ENCODE data around the gene SKIC2. TPM values are rescaled to one million over a fixed set of nuclear protein-coding genes. Genes with fewer than 3 reads are reported as not detected.

SKIC2 gene
- total and polyA plus RNA-seq, 2 of the 8 experiments (the other 6 are each of a cell fraction or from before 2014, with no cell fraction given) = 42.1 to 59.7 TPM

GRCh38 chr6:31954511-31954910 is 4.5 kb upstream of the SKIC2 start:
- POLR2A ChIA-PET (ENCODE audit: partially characterized antibody) = interaction anchor here (0.8 to 16.4 kb wide), 2 partner anchors 10 to 14 kb away, joined by 3 to 279 read pairs; partner anchors contain the start of gene DXO
- peaks cover 5% of the 10 kb centered on the region for H3K79me1 ChIP-seq (ENCODE audit: low read depth, low read length)
- TF ChIP-seq TEAD4 (IDR thresholded peaks at IDR 0.05; ENCODE audit: low read depth, low read length) (no peak), ATF3 (IDR thresholded peaks at IDR 0.05; ENCODE audit: insufficient read depth, low read depth, low read length) (no peak), RNF2 (IDR thresholded peaks at IDR 0.05; ENCODE audit: borderline replicate concordance, low read depth, low read length, missing control alignments, poor library complexity, severe bottlenecking) (no peak), TAF1 (IDR thresholded peaks at IDR 0.05; ENCODE audit: low read depth, low read length) (no peak), SRF (IDR thresholded peaks at IDR 0.05; ENCODE audit: low read depth, low read length) (no peak), SIN3A (conservative IDR thresholded peaks at IDR 0.05 in 1 of 2, IDR thresholded peaks at IDR 0.05 in 1 of 2; ENCODE audit: low read depth in 1 of 2, low read length in 2 of 2) (no peak), TBP (IDR thresholded peaks at IDR 0.05; ENCODE audit: low read depth, low read length) (no peak), SUZ12 (IDR thresholded peaks at IDR 0.05; ENCODE audit: low read length) (no peak), TCF12 (IDR thresholded peaks at IDR 0.05; ENCODE audit: low read depth, low read length) (no peak), HDAC2 (IDR thresholded peaks at IDR 0.05; ENCODE audit: borderline replicate concordance in 1 of 2, low read depth in 2 of 2, low read length in 2 of 2) (no peak), KDM5A (IDR thresholded peaks at IDR 0.05; ENCODE audit: low read length) (no peak)

More at GRCh38 chr6:31954511-31954910, 4.5 kb upstream of the SKIC2 start:
- H2BK20ac ChIP-seq (ENCODE audit: low read length) = no peak overlapping the region
- no peak overlapping the region for H2AK5ac ChIP-seq (ENCODE audit: low read depth, low read length)
- no peak overlapping the region for H2BK5ac ChIP-seq (ENCODE audit: low read depth, low read length)
- H3K14ac ChIP-seq (ENCODE audit: insufficient read length) = no peak overlapping the region
- peaks cover 0 to 6% (median 3%) of the 10 kb centered on the region in 4 experiments; a peak in 2 of 7 replicates for H3K4me1 ChIP-seq (replicated peaks in 1 of 4; ENCODE audit: control insufficient read depth in 3 of 4, insufficient read depth in 4 of 4, low read length in 3 of 4)
- H4K20me1 ChIP-seq (replicated peaks in 1 of 2; ENCODE audit: control insufficient read depth in 1 of 2, insufficient read depth in 2 of 2, low read length in 2 of 2) = peaks cover 0 to 2% of the 10 kb centered on the region in 2 experiments
- no peak overlapping the region for H3K23ac ChIP-seq (ENCODE audit: insufficient read length)
- no peak overlapping the region for H2AFZ ChIP-seq (ENCODE audit: low read length)
- H2BK120ac ChIP-seq (replicated peaks; ENCODE audit: low read depth, low read length) = no peak overlapping the region
- peaks cover 10% of the 10 kb centered on the region for H3K23me2 ChIP-seq (ENCODE audit: low read depth, low read length)
- H2BK15ac ChIP-seq (ENCODE audit: low read length) = no peak overlapping the region
- 93% methylated on average over 12 of the region's 28 CpGs; no CpG with 5 or more reads in 1 of the 2 experiments for WGBS, 2 experiments (ENCODE audit: extremely low coverage in 1 of 2, insufficient coverage in 1 of 2, insufficient read length in 1 of 2, insufficient replicate concordance in 2 of 2, low coverage in 1 of 2, low lambda C conversion rate in 2 of 2, missing lambda C conversion rate in 1 of 2)
- H3K79me2 ChIP-seq (ENCODE audit: control insufficient read depth in 1 of 2, insufficient read depth in 2 of 2, low read length in 2 of 2) = peaks cover 0 to 20% of the 10 kb centered on the region in 2 experiments; a peak in 3 of 4 replicates
- H3K4ac ChIP-seq (replicated peaks; ENCODE audit: insufficient read length, low read depth, low read length) = no peak overlapping the region
- H4K91ac ChIP-seq (replicated peaks; ENCODE audit: insufficient read length, low read length) = no peak overlapping the region
- no peak for DNase-seq (ENCODE audit: low read depth in 1 of 2, low spot score in 2 of 2)
- H3K56ac ChIP-seq (replicated peaks; ENCODE audit: insufficient read length, low read depth, low read length) = no peak overlapping the region
- H4K8ac ChIP-seq (ENCODE audit: extremely low read depth, insufficient read depth, low read length) = no peak overlapping the region
- H2BK12ac ChIP-seq (ENCODE audit: low read depth, low read length) = no peak overlapping the region
- no peaks in the 10 kb centered on the region for H3K27me3 ChIP-seq (replicated peaks in 1 of 4; ENCODE audit: control insufficient read depth in 3 of 4, extremely low read depth in 1 of 4, insufficient read depth in 3 of 4, low read length in 3 of 4)
- H3K27ac ChIP-seq (ENCODE audit: low read depth, low read length) = no peak overlapping the region
- no peak overlapping the region for H3K4me3 ChIP-seq (ENCODE audit: extremely low read depth in 1 of 4, insufficient read depth in 2 of 4, low read depth in 3 of 4, low read length in 4 of 4)
- H3K4me2 ChIP-seq (ENCODE audit: insufficient read depth in 1 of 2, low read depth in 2 of 2, low read length in 2 of 2) = no peak overlapping the region
- H3K9ac ChIP-seq (replicated peaks in 1 of 4; ENCODE audit: extremely low read depth in 1 of 4, low read depth in 3 of 4, low read length in 3 of 4) = no peak overlapping the region
- H3K18ac ChIP-seq (ENCODE audit: extremely low read depth, low read length) = no peak overlapping the region
- H3K9me3 ChIP-seq (ENCODE audit: insufficient read depth in 2 of 2, low read depth in 1 of 2, low read length in 1 of 2) = no peaks in the 10 kb centered on the region
- H4K5ac ChIP-seq (ENCODE audit: insufficient read length, low read depth, low read length) = no peak overlapping the region
- FAIRE-seq = no peak
- peaks cover 18 to 53% (median 46%) of the 10 kb centered on the region in 4 experiments; a peak in 7 of 8 replicates for H3K36me3 ChIP-seq (ENCODE audit: control insufficient read depth in 2 of 4, insufficient read depth in 4 of 4, low read length in 3 of 4)
- CTCF ChIA-PET (ENCODE audit: partially characterized antibody) = interaction anchor here (5.8 kb wide), 1 partner anchor 13 kb away, joined by 53 read pairs; no protein-coding TSS in a partner anchor
